Osteocyte (in vitro differentiated cells): ENCODE data around the gene ABLIM1. TPM values are rescaled to one million over a fixed set of nuclear protein-coding genes. Genes with fewer than 3 reads are reported as not detected.

Source experiments
- DNase-seq: peaks from one replicate; pipeline ENCODE4 v3.0.0; 2021; ENCODE audit warnings: mixed read lengths; ENCODE audit not compliant: unreplicated experiment; ENCODE audit errors: extremely low spot score
- H3K27ac Mint-ChIP-seq: one replicate; pipeline ENCODE4 v1.8.0; 2021; ENCODE audit warnings: mild to moderate bottlenecking, mixed read lengths; ENCODE audit not compliant: unreplicated experiment
- H3K27me3 Mint-ChIP-seq: one replicate; pipeline ENCODE4 v1.8.0; 2021; ENCODE audit warnings: mixed read lengths; ENCODE audit not compliant: unreplicated experiment
- H3K36me3 Mint-ChIP-seq: one replicate; pipeline ENCODE4 v1.8.0; 2021; ENCODE audit warnings: mixed read lengths; ENCODE audit not compliant: unreplicated experiment
- H3K4me1 Mint-ChIP-seq: one replicate; pipeline ENCODE4 v1.8.0; 2021; ENCODE audit warnings: mixed read lengths; ENCODE audit not compliant: unreplicated experiment
- H3K4me3 Mint-ChIP-seq: one replicate; pipeline ENCODE4 v1.8.0; 2021; ENCODE audit warnings: mild to moderate bottlenecking, moderate library complexity, mixed read lengths; ENCODE audit not compliant: unreplicated experiment
- H3K9me3 Mint-ChIP-seq: one replicate; pipeline ENCODE4 v1.8.0; 2021; ENCODE audit warnings: mixed read lengths; ENCODE audit not compliant: unreplicated experiment
- total RNA-seq: library from RNA; stranded (reverse); gene quantifications from 2 replicates; pipeline ENCODE4 v1.2.1, GENCODE V29; 2021
- TF ChIP-seq, protein P1 (sequence below): fragments of 200-600 bp; sonication (generic); IDR thresholded peaks from 2 replicates; pipeline ENCODE4 v1.5.0; 2021; ENCODE audit warnings: antibody characterized with exemption, mild to moderate bottlenecking, moderate library complexity

The ABLIM1 gene
- total RNA-seq, 1 donor from 2014 or later = 39.0 TPM

DNA sequence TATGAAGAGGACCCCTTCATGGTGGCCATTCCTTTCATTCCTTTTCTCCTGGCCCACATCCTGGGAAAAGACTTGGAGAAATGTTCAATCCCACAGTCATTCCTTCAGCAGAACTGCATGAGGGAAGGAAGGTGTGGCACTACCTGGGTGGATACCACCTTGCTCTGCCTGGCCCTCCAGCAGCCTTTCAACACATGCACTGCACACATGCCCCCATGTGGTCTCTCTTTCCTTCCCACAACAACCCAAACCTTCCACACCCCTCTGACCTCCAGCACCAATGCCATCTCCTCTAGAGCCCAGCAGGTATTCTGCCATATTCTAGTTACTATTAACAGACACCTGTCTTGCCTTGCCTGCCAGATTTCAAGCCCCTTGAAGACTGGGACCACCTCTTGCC lies 213.3 kb downstream of the ABLIM1 start:
- no peak overlapping the region for H3K4me3 Mint-ChIP-seq
- H3K36me3 Mint-ChIP-seq = peaks cover 21% of the 10 kb centered on the region
- DNase-seq = no peak
- H3K9me3 Mint-ChIP-seq = no peaks in the 10 kb centered on the region
- TF ChIP-seq, protein P1, sequence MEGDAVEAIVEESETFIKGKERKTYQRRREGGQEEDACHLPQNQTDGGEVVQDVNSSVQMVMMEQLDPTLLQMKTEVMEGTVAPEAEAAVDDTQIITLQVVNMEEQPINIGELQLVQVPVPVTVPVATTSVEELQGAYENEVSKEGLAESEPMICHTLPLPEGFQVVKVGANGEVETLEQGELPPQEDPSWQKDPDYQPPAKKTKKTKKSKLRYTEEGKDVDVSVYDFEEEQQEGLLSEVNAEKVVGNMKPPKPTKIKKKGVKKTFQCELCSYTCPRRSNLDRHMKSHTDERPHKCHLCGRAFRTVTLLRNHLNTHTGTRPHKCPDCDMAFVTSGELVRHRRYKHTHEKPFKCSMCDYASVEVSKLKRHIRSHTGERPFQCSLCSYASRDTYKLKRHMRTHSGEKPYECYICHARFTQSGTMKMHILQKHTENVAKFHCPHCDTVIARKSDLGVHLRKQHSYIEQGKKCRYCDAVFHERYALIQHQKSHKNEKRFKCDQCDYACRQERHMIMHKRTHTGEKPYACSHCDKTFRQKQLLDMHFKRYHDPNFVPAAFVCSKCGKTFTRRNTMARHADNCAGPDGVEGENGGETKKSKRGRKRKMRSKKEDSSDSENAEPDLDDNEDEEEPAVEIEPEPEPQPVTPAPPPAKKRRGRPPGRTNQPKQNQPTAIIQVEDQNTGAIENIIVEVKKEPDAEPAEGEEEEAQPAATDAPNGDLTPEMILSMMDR = no peak
- H3K27me3 Mint-ChIP-seq = no peaks in the 10 kb centered on the region
- H3K27ac Mint-ChIP-seq = no peak overlapping the region
- no peaks in the 10 kb centered on the region for H3K4me1 Mint-ChIP-seq

DNA sequence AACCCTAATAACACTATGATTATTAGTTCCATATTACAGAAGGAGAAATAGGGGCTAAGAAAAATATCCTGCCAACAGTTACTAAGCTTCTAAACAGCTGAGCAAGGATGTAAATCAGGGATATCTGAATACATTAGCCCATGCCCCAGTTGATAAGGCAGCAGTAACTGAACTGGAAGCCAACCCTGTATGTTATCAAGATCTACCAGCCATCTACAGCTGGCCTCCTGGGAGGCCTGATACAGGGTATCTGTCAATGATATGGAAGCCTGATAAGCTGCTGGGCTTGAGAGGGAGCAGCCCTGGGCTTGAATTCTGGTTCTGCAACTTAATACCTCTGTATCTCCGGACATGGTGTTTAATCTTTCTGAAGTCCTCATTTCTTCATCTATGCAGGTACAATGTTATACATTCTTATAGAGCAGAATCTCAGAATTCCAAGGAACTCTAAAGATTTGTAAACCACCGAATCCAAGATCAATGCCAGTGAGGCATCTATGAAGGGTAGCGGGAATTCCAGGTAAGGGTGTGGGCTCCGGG lies 215.9 kb downstream of the ABLIM1 start:
- no peaks in the 10 kb centered on the region for H3K27me3 Mint-ChIP-seq
- TF ChIP-seq, protein P1 = no peak
- H3K27ac Mint-ChIP-seq = no peak overlapping the region
- peaks cover 30% of the 10 kb centered on the region for H3K36me3 Mint-ChIP-seq
- H3K4me1 Mint-ChIP-seq = no peaks in the 10 kb centered on the region
- H3K9me3 Mint-ChIP-seq = no peaks in the 10 kb centered on the region
- no peak for DNase-seq
- no peak overlapping the region for H3K4me3 Mint-ChIP-seq

DNA sequence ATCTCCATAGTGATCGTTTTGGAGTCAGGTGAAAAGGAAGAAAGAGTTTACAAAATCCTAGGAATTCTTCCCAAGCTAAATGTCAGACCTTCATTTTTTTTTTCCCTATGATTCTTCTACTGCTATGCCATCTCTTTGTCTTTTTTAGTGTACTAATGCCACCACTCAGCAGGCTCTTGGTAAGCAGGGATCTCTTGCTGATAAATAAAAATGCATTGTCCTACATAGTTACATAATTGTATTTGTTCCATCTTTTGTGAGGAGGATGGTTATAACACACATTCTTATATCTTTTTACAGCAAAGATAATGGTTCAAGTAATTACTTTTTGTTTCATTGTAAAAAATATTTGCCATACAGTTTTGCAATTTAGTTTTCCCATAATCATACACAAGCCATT lies 217.0 kb downstream of the ABLIM1 start:
- no peak overlapping the region for H3K27ac Mint-ChIP-seq

DNA sequence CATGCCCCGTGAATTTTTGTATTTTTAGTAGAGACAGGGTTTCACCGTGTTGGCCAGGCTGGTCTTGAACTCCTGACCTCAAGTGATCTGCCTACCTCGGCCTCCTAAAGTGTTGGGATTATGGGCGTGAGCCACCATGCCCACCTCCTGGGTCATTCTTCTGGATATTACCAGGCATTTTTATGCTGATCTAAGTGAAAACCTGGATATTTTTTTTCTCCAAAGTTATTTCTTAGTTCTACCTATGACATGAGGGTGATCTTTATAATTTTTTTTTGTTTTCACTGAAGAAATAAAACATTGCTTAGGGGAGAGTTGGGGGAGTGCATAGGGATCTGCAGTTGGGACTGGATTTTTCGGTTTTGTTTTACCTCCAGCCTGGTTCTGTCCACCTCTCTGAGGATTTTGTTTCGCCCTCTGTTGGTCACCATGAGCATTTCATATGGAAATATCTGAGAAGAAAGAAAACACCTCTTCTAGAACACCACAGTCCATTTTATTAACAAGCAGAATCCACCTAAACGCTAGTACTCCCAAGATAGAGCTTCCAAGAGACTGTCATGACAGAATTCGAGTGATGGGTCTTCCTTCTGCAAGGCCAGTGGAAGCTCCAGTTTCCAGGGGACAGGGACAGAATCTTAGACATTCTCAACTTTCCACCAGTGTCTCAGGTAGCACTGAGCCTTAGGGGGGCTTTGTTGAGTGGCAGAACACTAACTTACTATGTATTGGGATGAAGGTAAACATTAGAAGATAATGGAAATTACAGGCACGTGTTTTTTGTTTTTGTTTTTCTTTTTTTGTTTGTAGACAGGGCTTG lies 220.4 kb downstream of the ABLIM1 start:
- peaks cover 42% of the 10 kb centered on the region for H3K36me3 Mint-ChIP-seq
- H3K9me3 Mint-ChIP-seq = no peaks in the 10 kb centered on the region
- no peak overlapping the region for H3K27ac Mint-ChIP-seq
- TF ChIP-seq, protein P1 = peak; percentile 63
- H3K27me3 Mint-ChIP-seq = no peaks in the 10 kb centered on the region
- no peak overlapping the region for H3K4me3 Mint-ChIP-seq
- DNase-seq = no peak
- no peaks in the 10 kb centered on the region for H3K4me1 Mint-ChIP-seq

More for the DNA sequence above, 217.0 kb downstream of the ABLIM1 start:
- Mint-ChIP-seq H3K4me1 (no peaks in the 10 kb centered on the region), H3K27me3 (no peaks in the 10 kb centered on the region), H3K9me3 (no peaks in the 10 kb centered on the region), H3K4me3 (no peak overlapping the region), H3K36me3 (peaks cover 34% of the 10 kb centered on the region)
- TF ChIP-seq, protein P1 = no peak
- DNase-seq = no peak

DNA sequence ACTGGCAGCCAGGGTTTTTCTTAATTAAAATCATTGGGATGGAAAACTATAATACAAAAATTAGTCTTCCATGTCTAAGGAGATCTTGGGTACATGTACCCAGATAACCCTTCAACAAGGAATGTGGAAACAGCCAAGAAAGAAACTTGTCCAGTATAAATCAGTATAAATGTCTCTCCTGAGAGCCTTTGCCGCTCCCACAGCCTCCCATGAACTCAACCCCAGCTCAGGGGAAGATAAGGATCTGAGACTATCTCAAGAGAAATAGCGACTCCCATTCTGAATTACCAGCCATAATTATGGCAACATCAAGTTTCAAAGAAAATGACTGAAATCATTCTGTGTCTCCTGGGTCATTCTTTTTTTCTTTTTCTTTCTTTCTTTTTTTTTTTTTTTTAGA lies 221.1 kb downstream of the ABLIM1 start:
- no peak overlapping the region for H3K4me3 Mint-ChIP-seq
- TF ChIP-seq, protein P1 = no peak
- peaks cover 2% of the 10 kb centered on the region for H3K4me1 Mint-ChIP-seq
- H3K27me3 Mint-ChIP-seq = no peaks in the 10 kb centered on the region
- no peak overlapping the region for H3K27ac Mint-ChIP-seq
- H3K9me3 Mint-ChIP-seq = no peaks in the 10 kb centered on the region
- peaks cover 42% of the 10 kb centered on the region for H3K36me3 Mint-ChIP-seq
- no peak for DNase-seq
